Measurements from ENCODE around the gene VWA3A.

- no peak for TF ChIP-seq RFX5 (IDR thresholded peaks at IDR 0.05; ENCODE audit: low read depth, low read length)
- TF ChIP-seq POLR2A (IDR thresholded peaks at IDR 0.05; ENCODE audit: low read depth, low read length), result no peak
- no peak for TF ChIP-seq CTCF (conservative IDR thresholded peaks at IDR 0.05; ENCODE audit: low read depth, low read length)
Observed at GRCh38 chr16:22144520-22144919, 52.2 kb downstream of the VWA3A start.

All from IMR-90 (cell line).